Esophagus muscularis mucosa (tissue), 3 donors: ENCODE results near the gene ADAR.

Experiments used
- POLR2A ChIP-seq: fragments of 450-650 bp; IDR thresholded peaks from one replicate; pipeline ENCODE4 v1.6.1; 2017; ENCODE audit warnings: antibody characterized with exemption, moderate library complexity, mild to moderate bottlenecking, low read depth
- TF ChIP-seq, protein P1 (sequence below), 3 experiments: fragments of 200-600 bp in 2 of 3; fragments of 450-650 bp in 1 of 3; sonication (generic) in 2 of 3; IDR thresholded peaks; one replicate each; pipeline ENCODE4 v1.5.1; 2017 to 2019; ENCODE audit warnings: antibody characterized with exemption in 3 of 3, mild to moderate bottlenecking in 2 of 3, moderate library complexity in 1 of 3

DNA sequence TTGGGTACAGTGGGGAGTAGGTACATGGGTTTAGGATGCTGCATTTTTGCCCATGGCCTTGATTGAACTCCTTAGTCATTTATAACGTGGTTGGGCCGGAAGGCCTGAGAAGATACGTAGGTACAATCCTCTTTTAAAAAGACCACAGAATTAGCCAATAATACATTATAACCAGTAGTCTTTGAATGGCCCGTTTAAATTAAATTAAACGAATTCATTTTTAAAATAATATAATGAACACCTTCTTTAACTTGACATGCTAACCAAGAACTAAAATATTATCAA is 20.1 kb upstream of the ADAR start:
- no peak for TF ChIP-seq POLR2A
- TF ChIP-seq, protein P1, sequence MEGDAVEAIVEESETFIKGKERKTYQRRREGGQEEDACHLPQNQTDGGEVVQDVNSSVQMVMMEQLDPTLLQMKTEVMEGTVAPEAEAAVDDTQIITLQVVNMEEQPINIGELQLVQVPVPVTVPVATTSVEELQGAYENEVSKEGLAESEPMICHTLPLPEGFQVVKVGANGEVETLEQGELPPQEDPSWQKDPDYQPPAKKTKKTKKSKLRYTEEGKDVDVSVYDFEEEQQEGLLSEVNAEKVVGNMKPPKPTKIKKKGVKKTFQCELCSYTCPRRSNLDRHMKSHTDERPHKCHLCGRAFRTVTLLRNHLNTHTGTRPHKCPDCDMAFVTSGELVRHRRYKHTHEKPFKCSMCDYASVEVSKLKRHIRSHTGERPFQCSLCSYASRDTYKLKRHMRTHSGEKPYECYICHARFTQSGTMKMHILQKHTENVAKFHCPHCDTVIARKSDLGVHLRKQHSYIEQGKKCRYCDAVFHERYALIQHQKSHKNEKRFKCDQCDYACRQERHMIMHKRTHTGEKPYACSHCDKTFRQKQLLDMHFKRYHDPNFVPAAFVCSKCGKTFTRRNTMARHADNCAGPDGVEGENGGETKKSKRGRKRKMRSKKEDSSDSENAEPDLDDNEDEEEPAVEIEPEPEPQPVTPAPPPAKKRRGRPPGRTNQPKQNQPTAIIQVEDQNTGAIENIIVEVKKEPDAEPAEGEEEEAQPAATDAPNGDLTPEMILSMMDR (IDR thresholded peaks at IDR 0.05), result peak in 1 of 3 experiments; percentile 3
